ENCODE data around the gene HELZ2. TPM values are rescaled to one million over a fixed set of nuclear protein-coding genes. Genes with fewer than 3 reads are reported as not detected.
"Not testable (repeated sequence)": the region's sequence is repeated elsewhere in the genome, so short reads cannot be mapped to it uniquely, and the experiment has no call there.

Gene HELZ2
- total and polyA plus RNA-seq, 9 donors, result 1.8 to 19.6 (median 13.0) TPM

- H3K36me3 ChIP-seq, result no peaks in the 10 kb centered on the region
- no peaks in the 10 kb centered on the region for H3K9me3 ChIP-seq
- no peak overlapping the region for H3K4me3 ChIP-seq
- TF ChIP-seq CTCF (IDR thresholded peaks at IDR 0.05) (no peak), EP300 (IDR thresholded peaks at IDR 0.05) (no peak), POLR2A (IDR thresholded peaks at IDR 0.05) (no peak)
- no peak for DNase-seq
- 90 to 91% (median 90%) methylated on average over 10 of the region's 10 CpGs for WGBS, 3 donors
- H3K27me3 ChIP-seq, result no peaks in the 10 kb centered on the region
- H3K27ac ChIP-seq, result no peak overlapping the region
- intact Hi-C loops (cut with DNase I), result no loop called here
- no peaks in the 10 kb centered on the region for H3K4me1 ChIP-seq (ENCODE audit: insufficient read depth)
Observed at GRCh38 chr20:63611646-63612045, 37.6 kb upstream of the HELZ2 start.

DNA sequence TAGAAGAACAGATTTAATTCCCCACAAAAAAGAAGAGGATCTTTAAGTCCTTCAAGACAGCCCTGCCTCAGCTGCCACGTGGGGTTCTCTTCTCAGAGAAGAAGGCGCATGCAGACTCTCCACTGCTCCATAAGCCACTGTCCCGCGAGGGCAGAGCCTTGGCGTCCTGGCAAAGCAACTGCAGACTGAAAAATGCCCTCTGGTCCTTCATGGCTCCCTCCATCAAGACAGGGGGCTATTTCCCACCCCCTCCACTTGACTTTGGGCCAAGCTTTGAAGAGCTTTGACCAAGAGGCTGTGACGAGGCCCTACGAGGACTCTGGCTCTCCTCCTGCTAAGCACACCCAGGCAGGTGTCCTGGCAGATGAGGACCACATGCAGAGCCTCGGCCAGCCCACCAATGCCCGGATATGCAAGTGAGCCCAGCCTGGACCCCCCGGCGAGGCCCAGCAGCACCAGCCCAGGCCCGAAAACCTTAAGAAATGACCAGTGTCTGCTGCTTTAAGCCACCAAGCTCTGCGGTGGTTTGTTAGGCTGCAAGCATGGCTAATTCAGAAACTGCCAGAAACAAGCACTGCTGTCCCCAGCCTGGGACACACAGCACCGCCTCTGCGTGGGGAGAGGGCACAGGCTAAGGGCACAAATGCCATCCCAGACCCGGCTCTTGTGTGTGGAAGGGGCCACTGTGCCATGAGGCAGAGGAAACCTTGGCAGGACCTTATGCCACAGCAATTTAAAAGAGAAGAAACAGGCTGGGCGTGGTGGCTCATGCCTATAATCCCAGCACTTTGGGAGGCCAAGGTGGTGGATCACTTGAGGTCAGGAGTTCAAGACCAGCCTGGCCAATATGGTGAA lies 36.8 kb upstream of the HELZ2 start:
- Histone ChIP-seq H3K27me3 (no peaks in the 10 kb centered on the region), H3K4me1 (ENCODE audit: insufficient read depth) (no peaks in the 10 kb centered on the region), H3K27ac (no peak overlapping the region), H3K36me3 (no peaks in the 10 kb centered on the region), H3K9me3 (no peaks in the 10 kb centered on the region), H3K4me3 (no peak overlapping the region)
- intact Hi-C loops (cut with DNase I), result no loop called here
- TF ChIP-seq POLR2A (IDR thresholded peaks at IDR 0.05), result no peak
- WGBS, 3 donors, result 90 to 92% (median 90%) methylated on average over 17 of the region's 17 CpGs
- DNase-seq, result no peak

DNA sequence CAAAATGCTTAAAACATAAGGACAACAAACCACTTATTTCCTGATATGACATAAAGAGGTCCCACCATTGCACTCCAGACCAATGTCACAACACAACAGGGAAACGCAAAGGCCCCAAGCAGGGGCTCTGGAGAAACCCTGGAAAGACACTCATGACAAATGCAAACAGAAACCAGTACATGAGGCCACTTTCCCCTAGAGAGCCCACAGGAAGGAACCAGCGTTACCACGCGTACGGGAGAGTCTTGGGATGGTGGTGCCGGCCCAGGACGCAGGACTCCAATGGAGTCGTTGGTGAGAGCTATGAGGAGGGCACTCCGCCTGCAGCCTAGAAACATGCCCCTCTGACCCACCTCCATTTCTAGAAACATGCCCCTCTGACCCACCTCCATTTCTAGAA lies 32.6 kb upstream of the HELZ2 start:
- no peak overlapping the region for H3K27ac ChIP-seq
- no peaks in the 10 kb centered on the region for H3K9me3 ChIP-seq
- no peaks in the 10 kb centered on the region for H3K27me3 ChIP-seq
- no peak overlapping the region for H3K4me3 ChIP-seq
- no peaks in the 10 kb centered on the region for H3K36me3 ChIP-seq
- no peaks in the 10 kb centered on the region for H3K4me1 ChIP-seq (ENCODE audit: insufficient read depth)
- intact Hi-C loops (cut with DNase I), result no loop called here
- no peak for DNase-seq
- TF ChIP-seq CTCF (IDR thresholded peaks at IDR 0.05), result no peak
- WGBS, 3 donors, result 97 to 98% (median 98%) methylated on average over 9 of the region's 9 CpGs

DNA sequence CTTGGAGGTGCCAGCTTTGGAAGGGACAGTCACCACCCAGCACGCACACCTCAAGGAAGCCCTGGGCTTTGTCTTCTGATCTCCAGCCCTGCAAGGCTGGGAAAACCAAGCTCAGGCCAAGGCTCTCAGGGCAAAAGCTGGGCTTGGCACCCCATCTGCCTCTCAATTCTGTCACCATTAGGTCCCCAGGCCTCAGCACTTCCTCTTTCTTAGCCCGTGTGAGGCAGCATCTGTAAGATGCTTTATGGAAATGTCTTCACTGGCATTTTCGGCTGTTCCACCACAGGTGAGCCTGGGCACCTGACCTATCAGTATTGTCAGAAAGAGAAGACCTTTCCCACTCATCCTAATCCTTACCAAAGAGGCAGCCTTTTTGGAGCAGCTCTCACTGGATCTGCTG lies 28.3 kb upstream of the HELZ2 start:
- WGBS, 3 donors, result 87 to 95% (median 90%) methylated on average over 3 of the region's 3 CpGs
- H3K4me1 ChIP-seq (ENCODE audit: insufficient read depth), result no peaks in the 10 kb centered on the region
- TF ChIP-seq POLR2A (IDR thresholded peaks at IDR 0.05) (no peak), EP300 (IDR thresholded peaks at IDR 0.05) (no peak), CTCF (IDR thresholded peaks at IDR 0.05) (no peak)
- no peak overlapping the region for H3K27ac ChIP-seq
- no peaks in the 10 kb centered on the region for H3K27me3 ChIP-seq
- no peaks in the 10 kb centered on the region for H3K36me3 ChIP-seq
- intact Hi-C loops (cut with DNase I), result no loop called here
- no peak overlapping the region for H3K4me3 ChIP-seq
- DNase-seq, result no peak
- no peaks in the 10 kb centered on the region for H3K9me3 ChIP-seq

- H3K9me3 ChIP-seq; intact Hi-C loops (cut with DNase I); DNase-seq; H3K4me3 ChIP-seq; H3K27ac ChIP-seq; H3K27me3 ChIP-seq; H3K36me3 ChIP-seq; H3K4me1 ChIP-seq (ENCODE audit: insufficient read depth): not testable (repeated sequence)
- 76 to 95% (median 90%) methylated on average over 8 of the region's 8 CpGs for WGBS, 3 donors
Observed at GRCh38 chr20:63601679-63602078, 27.6 kb upstream of the HELZ2 start.
